ENCODE data around the gene SPRN. TPM values are rescaled to one million over a fixed set of nuclear protein-coding genes. Genes with fewer than 3 reads are reported as not detected.
"Not testable (repeated sequence)": the region's sequence is repeated elsewhere in the genome, so short reads cannot be mapped to it uniquely, and the experiment has no call there.

SPRN gene
- total and polyA plus RNA-seq, 5 donors, result 0.11 TPM; not detected in 4

GRCh38 chr10:133378251-133379096 lies 46.0 kb downstream of the SPRN start:
- H3K4me1 ChIP-seq (ENCODE audit: control insufficient read depth, insufficient read depth, low read length), result peaks cover 4% of the 10 kb centered on the region
- H3K9me3 ChIP-seq (ENCODE audit: control insufficient read depth, low read length), result no peaks in the 10 kb centered on the region
- no peaks in the 10 kb centered on the region for H3K27me3 ChIP-seq (ENCODE audit: control insufficient read depth, insufficient read depth)
- intact Hi-C loops (cut with DNase I), result no loop called here
- WGBS, result under 1% methylated on average over 80 of the region's 90 CpGs
- peak overlapping the region; percentile 66 for H3K27ac ChIP-seq (ENCODE audit: low read length)
- peak overlapping the region; percentile 80 for H3K4me3 ChIP-seq (ENCODE audit: low read length)
- ATAC-seq (peak; percentile 84 to 88), DNase-seq (peak; percentile 74 to 90 (median 90))

DNA sequence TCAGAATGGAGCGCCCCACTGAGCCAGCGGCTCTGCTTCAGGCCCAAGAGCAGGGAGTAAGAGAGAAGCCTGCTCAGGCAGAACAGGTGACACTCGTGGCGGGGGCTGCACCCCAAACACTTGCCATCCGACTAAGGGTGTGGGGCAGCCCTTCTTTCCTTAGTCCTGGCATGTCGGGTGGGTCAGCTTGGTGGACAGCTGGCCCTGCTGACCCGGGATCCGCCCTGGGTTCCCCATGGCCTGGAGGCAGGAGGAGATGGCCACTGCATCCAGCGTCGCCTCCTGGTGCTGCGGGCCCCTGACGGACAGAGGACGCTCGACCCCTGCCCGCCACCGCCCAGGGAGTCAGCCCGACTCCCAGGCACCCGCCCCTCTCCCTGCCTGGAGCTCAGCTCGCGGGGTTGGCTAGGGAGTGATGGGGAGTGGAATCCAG lies 46.6 kb downstream of the SPRN start:
- H3K27me3 ChIP-seq (ENCODE audit: control insufficient read depth, insufficient read depth), result no peaks in the 10 kb centered on the region
- peak; percentile 0 to 12 for ATAC-seq
- DNase-seq, result no peak
- intact Hi-C loops (cut with DNase I), result no loop called here
- WGBS, result 24% methylated on average over 20 of the region's 20 CpGs
- peak overlapping the region; percentile 39 for H3K27ac ChIP-seq (ENCODE audit: low read length)
- H3K4me3 ChIP-seq (ENCODE audit: low read length), result peak overlapping the region; percentile 80
- peaks cover 4% of the 10 kb centered on the region for H3K4me1 ChIP-seq (ENCODE audit: control insufficient read depth, insufficient read depth, low read length)
- H3K9me3 ChIP-seq (ENCODE audit: control insufficient read depth, low read length), result no peaks in the 10 kb centered on the region

DNA sequence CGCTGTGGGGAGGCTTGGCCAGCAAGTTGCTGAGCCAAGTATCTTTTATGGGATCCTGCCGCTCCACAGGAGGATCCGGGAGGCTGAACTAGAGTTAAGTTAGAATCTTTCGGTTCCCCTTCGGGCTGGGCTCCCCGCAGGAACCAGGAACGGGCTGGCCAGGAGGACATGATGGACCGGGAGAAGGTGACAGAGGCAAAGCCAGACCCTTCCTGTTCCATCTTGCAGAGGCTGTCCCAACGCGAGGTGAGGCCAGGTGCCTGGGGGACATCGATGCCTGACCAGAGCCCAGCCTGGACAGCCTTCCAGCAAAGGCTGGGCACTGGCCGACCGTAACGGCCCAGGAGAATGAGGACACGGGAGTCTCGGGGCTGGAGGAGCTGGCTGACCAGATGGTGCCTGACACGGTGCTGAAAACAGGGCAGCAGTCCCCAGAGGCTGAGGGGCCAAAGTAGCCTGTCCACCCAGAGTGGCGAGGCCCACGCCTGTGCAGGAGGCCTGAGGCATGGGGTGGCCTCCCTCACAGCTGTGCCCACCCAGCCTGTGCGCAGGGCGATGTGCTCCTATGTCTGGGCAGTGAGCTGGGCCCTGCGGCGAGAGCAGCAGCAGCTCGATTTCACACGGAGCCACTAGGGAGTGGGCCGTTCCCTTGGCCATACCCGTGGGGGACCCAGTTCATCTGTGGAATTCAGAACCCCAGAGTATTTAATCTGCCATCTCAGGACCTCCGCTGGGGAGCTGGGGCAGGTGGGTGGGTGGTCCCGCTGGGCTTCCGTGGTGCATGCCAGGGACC lies 47.2 kb downstream of the SPRN start:
- intact Hi-C loops (cut with DNase I), result no loop called here
- DNase-seq, result peak in 1 of 3 donors; percentile 55

GRCh38 chr10:133376183-133376582 lies 48.2 kb downstream of the SPRN start:
- H3K4me1 ChIP-seq (ENCODE audit: control insufficient read depth, insufficient read depth, low read length); H3K4me3 ChIP-seq (ENCODE audit: low read length); H3K27me3 ChIP-seq (ENCODE audit: control insufficient read depth, insufficient read depth); intact Hi-C loops (cut with DNase I); ATAC-seq; H3K9me3 ChIP-seq (ENCODE audit: control insufficient read depth, low read length); H3K27ac ChIP-seq (ENCODE audit: low read length): not testable (repeated sequence)
- 94% methylated on average over 5 of the region's 5 CpGs for WGBS
- DNase-seq, result peak in 1 of 3 donors; percentile 2

More for the DNA sequence above, 47.2 kb downstream of the SPRN start:
- H3K27ac ChIP-seq (ENCODE audit: low read length), result no peak overlapping the region
- no peaks in the 10 kb centered on the region for H3K9me3 ChIP-seq (ENCODE audit: control insufficient read depth, low read length)
- H3K4me3 ChIP-seq (ENCODE audit: low read length), result no peak overlapping the region
- H3K27me3 ChIP-seq (ENCODE audit: control insufficient read depth, insufficient read depth), result no peaks in the 10 kb centered on the region
- ATAC-seq, result no peak
- peaks cover 4% of the 10 kb centered on the region for H3K4me1 ChIP-seq (ENCODE audit: control insufficient read depth, insufficient read depth, low read length)
- WGBS, result 91% methylated on average over 30 of the region's 30 CpGs

DNA sequence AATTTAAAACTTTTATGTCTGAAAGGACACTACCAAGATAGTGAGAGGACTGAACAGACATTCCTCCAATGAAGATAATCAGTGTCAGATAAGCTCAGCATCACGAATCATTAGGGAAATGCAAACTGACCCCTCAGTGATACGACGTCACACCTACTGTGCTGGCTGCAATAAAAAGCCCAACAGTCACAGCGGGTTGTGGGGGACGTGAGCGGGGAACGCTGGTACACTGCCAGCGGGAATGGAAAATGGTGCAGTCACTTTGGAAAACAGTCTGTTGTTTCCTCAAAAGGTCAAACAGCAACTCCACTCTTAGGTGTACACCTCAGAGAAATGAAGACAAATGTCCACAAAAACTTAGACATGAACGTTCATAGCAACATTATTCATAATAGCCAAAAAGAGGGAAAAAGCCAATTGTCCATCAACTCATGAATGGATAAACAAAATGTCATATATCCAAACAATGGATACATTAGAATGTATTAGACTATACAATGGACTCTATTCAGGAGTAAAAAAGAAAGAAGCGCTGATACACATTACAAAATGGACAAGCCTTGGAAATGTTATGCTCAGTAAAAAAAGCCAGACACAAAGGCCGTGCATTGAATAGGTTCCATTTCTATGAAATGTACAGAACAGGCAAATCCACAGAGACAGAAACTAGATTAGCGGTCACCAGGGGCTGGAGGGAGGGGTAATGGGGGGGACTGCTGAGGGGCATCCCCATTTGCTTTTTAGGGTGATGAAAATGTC lies 48.9 kb downstream of the SPRN start:
- Histone ChIP-seq H3K9me3 (ENCODE audit: control insufficient read depth, low read length) (no peaks in the 10 kb centered on the region), H3K27ac (ENCODE audit: low read length) (no peak overlapping the region), H3K4me1 (ENCODE audit: control insufficient read depth, insufficient read depth, low read length) (peaks cover 4% of the 10 kb centered on the region), H3K4me3 (ENCODE audit: low read length) (no peak overlapping the region), H3K27me3 (ENCODE audit: control insufficient read depth, insufficient read depth) (no peaks in the 10 kb centered on the region)
- ATAC-seq, result no peak
- intact Hi-C loops (cut with DNase I), result no loop called here
- no peak for DNase-seq
- WGBS, result 73% methylated on average over 12 of the region's 12 CpGs

DNA sequence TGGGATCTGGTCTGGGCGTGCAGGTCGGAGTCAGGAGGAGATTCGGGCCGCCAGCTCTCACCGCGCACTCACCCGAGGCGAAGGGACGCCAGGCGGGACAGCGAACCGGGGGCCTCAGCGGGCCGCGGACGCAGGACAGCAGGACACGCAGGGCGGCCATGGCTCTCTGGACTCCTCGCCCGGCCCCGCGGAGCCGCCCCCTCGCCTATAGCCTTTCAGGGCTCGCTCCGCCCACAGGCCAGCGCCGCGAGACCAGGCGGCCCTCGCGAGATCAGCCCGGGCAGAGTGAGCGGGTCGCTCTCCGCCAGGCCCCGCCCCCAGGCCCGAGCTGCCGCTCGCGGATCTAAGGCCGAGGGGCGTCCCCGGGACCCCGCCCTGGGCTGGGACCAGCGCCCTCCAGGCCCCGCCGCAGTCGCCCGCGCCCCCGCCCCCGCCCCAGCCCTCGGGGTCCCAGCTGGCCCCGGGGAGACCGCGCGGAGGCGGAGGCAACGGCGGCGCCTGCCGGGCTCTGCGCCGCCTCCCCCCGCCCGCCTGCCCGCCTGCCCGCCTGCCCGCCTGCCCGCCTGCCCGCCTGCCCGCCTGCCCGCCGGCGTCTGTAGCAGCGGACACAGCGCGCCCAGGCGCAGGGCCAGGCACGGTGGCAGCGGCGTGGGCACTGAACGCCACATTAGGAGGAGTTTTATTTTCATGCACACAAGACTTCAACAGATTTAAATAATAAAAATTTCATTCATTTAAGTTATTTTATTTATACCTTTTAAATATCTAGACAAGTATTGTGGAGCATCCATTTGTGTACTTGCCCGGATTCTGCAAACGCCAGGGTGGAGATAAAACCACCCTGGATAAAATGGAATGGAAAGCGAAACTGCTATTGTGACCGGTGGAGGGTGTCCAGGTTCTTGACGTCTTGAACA lies 51.0 kb downstream of the SPRN start, which contains the start of gene ECHS1:
Gene ECHS1 (minus strand): TSS at position 181 of the 917 bp plus-strand sequence. CDS start 21 bp downstream, at position 160.
- peak within 1 kb of the TSS; percentile 80 for H3K4me3 ChIP-seq (ENCODE audit: low read length)
- intact Hi-C loops (cut with DNase I), result no loop called here
- WGBS, result under 1% methylated on average over 89 of the region's 89 CpGs

GRCh38 chr10:133372507-133372906 lies 51.9 kb downstream of the SPRN start:
- 48% methylated on average over 20 of the region's 20 CpGs for WGBS
- intact Hi-C loops (cut with DNase I), result no loop called here
- no peaks in the 10 kb centered on the region for H3K27me3 ChIP-seq (ENCODE audit: control insufficient read depth, insufficient read depth)
- ATAC-seq (peak; percentile 4 to 10), DNase-seq (peak; percentile 48 to 79 (median 73))
- no peaks in the 10 kb centered on the region for H3K4me1 ChIP-seq (ENCODE audit: control insufficient read depth, insufficient read depth, low read length)
- no peaks in the 10 kb centered on the region for H3K9me3 ChIP-seq (ENCODE audit: control insufficient read depth, low read length)
- no peak overlapping the region for H3K27ac ChIP-seq (ENCODE audit: low read length)
- H3K4me3 ChIP-seq (ENCODE audit: low read length), result peak overlapping the region; percentile 80

More for the DNA sequence above, 51.0 kb downstream of the SPRN start, which contains the start of gene ECHS1:
- ATAC-seq (peak; percentile 98), DNase-seq (peak; percentile 97 to 99 (median 99))
- no peaks in the 10 kb centered on the region for H3K9me3 ChIP-seq (ENCODE audit: control insufficient read depth, low read length)
- H3K4me1 ChIP-seq (ENCODE audit: control insufficient read depth, insufficient read depth, low read length), result no peaks in the 10 kb centered on the region
- H3K27ac ChIP-seq (ENCODE audit: low read length), result peak within 1 kb of the TSS; percentile 55
- no peaks in the 10 kb centered on the region for H3K27me3 ChIP-seq (ENCODE audit: control insufficient read depth, insufficient read depth)

Small RNA genes lying within 50 kb of the gene (microRNA-seq; reads per million reads assigned to microRNA genes)
- 0 reads per million in 2 donors for gene MIR3944

Other genes with a start within 250 kb of the SPRN start
- gene UTF1, start 194.4 kb downstream of the SPRN start, total RNA-seq, result not detected
- not detected for gene UTF1, start 194.4 kb downstream of the SPRN start, polyA plus RNA-seq
- gene VENTX, start 186.8 kb downstream of the SPRN start, total RNA-seq, result under 1 TPM; 0.45 to 0.89 (median 0.68) TPM
- 0.48 TPM for gene VENTX, start 186.8 kb downstream of the SPRN start, polyA plus RNA-seq
- gene ADAM8, start 147.8 kb downstream of the SPRN start, total RNA-seq, result 1 to 10 TPM; 1.4 to 2.1 (median 1.5) TPM
- gene ADAM8, start 147.8 kb downstream of the SPRN start, polyA plus RNA-seq, result 0.50 TPM
- gene TUBGCP2, start 115.8 kb downstream of the SPRN start, total RNA-seq, result 10 to 100 TPM; 34.9 to 45.9 (median 37.4) TPM
- gene TUBGCP2, start 115.8 kb downstream of the SPRN start, polyA plus RNA-seq, result 23.0 TPM
- gene ZNF511, start 115.7 kb downstream of the SPRN start, total RNA-seq, result 10 to 100 TPM; 40.2 to 51.8 (median 49.2) TPM
- gene ZNF511, start 115.7 kb downstream of the SPRN start, polyA plus RNA-seq, result 60.8 TPM
- gene CALY, start 87.7 kb downstream of the SPRN start, total RNA-seq, result not detected
- 0.18 TPM for gene CALY, start 87.7 kb downstream of the SPRN start, polyA plus RNA-seq
- not detected for gene PRAP1, start 77.3 kb downstream of the SPRN start, total RNA-seq
- gene PRAP1, start 77.3 kb downstream of the SPRN start, polyA plus RNA-seq, result not detected
- gene FUOM, start 66.6 kb downstream of the SPRN start, total RNA-seq, result 10 to 100 TPM; 19.7 to 25.0 (median 21.8) TPM
- 26.9 TPM for gene FUOM, start 66.6 kb downstream of the SPRN start, polyA plus RNA-seq
- 100 to 1,000 TPM in 2 of 4 donors, 10 to 100 TPM in 2; 91.0 to 124 (median 107) TPM for gene ECHS1, start 51.3 kb downstream of the SPRN start, total RNA-seq
- gene ECHS1, start 51.3 kb downstream of the SPRN start, polyA plus RNA-seq, result 177 TPM
- gene PAOX, start 45.4 kb downstream of the SPRN start, total RNA-seq, result 1 to 10 TPM; 2.9 to 3.4 (median 3.2) TPM
- 2.7 TPM for gene PAOX, start 45.4 kb downstream of the SPRN start, polyA plus RNA-seq
- gene MTG1, start 30.5 kb downstream of the SPRN start, total RNA-seq, result 10 to 100 TPM; 17.2 to 21.7 (median 19.9) TPM
- gene MTG1, start 30.5 kb downstream of the SPRN start, polyA plus RNA-seq, result 25.3 TPM
- 1 to 10 TPM in 1 of 4 donors, under 1 TPM in 3; 0.56 to 1.4 (median 0.88) TPM for gene SCART1, start 29.3 kb upstream of the SPRN start, total RNA-seq
- 0.29 TPM for gene SCART1, start 29.3 kb upstream of the SPRN start, polyA plus RNA-seq
- gene CYP2E1, start 102.7 kb upstream of the SPRN start, total RNA-seq, result 1 to 10 TPM in 3 of 4 donors, under 1 TPM in 1; 0.80 to 1.3 (median 1.2) TPM
- 0.36 TPM for gene CYP2E1, start 102.7 kb upstream of the SPRN start, polyA plus RNA-seq
- gene SYCE1, start 141.0 kb upstream of the SPRN start, total RNA-seq, result 1 to 10 TPM in 1 of 4 donors, under 1 TPM in 2, not detected in 1; 0.09 to 1.6 (median 0.37) TPM
- gene SYCE1, start 141.0 kb upstream of the SPRN start, polyA plus RNA-seq, result 0.34 TPM
- gene FRG2B, start 202.2 kb upstream of the SPRN start, total RNA-seq, result not detected
- not detected for gene FRG2B, start 202.2 kb upstream of the SPRN start, polyA plus RNA-seq